Thoracic aorta (tissue), 2 donors: ENCODE results near the gene POLR1C. TPM values are rescaled to one million over a fixed set of nuclear protein-coding genes. Genes with fewer than 3 reads are reported as not detected.
"Not testable (repeated sequence)": the region's sequence is repeated elsewhere in the genome, so short reads cannot be mapped to it uniquely, and the experiment has no call there.

Experiments used
- ATAC-seq: fragments of 150-250 bp; one replicate; pipeline ENCODE4 v1.8.0; 2017; ENCODE audit warnings: low read depth; ENCODE audit not compliant: insufficient number of reproducible peaks, low FRiP score
- DNase-seq: peaks from one replicate; pipeline ENCODE4 v3.0.0-alpha.2; 2020; ENCODE audit warnings: low spot score
- H3K27ac ChIP-seq, 2 donors: fragments of 200-600 bp; sonication (generic); 1 replicate in 1 of 2; 2 replicates in 1 of 2; pipeline ENCODE4 v1.5.1; 2016; ENCODE audit warnings: mild to moderate bottlenecking in 2 of 2, moderate library complexity in 2 of 2
- H3K27me3 ChIP-seq: fragments of 200-600 bp; sonication (generic); replicated peaks from 2 replicates; pipeline ENCODE4 v1.6.0; 2016; ENCODE audit warnings: mild to moderate bottlenecking; ENCODE audit not compliant: insufficient read depth
- H3K36me3 ChIP-seq: fragments of 200-600 bp; sonication (generic); one replicate; pipeline ENCODE4 v1.5.1; 2016
- H3K4me1 ChIP-seq, 2 donors: fragments of 200-600 bp; sonication (generic); 1 replicate in 1 of 2; 2 replicates in 1 of 2; pipeline versions ENCODE4 v1.5.1 to v1.6.0; 2016; ENCODE audit warnings: low read depth in 2 of 2, mild to moderate bottlenecking in 1 of 2; ENCODE audit not compliant: control insufficient read depth in 1 of 2
- H3K4me3 ChIP-seq: fragments of 200-600 bp; sonication (generic); 2 replicates; pipeline ENCODE4 v1.5.1; 2016; ENCODE audit warnings: mild to moderate bottlenecking
- H3K9me3 ChIP-seq: fragments of 200-600 bp; sonication (generic); 2 replicates; pipeline ENCODE4 v1.5.1; 2016
- total RNA-seq, 2 donors: library from RNA; depleted of rRNA; stranded (reverse); fragments of >200 nt; gene quantifications; one replicate each; pipeline versions ENCODE4 v1.1.0 to v1.2.3, GENCODE V29; 2016
- TF ChIP-seq, protein P1 (sequence below): fragments of 200-600 bp; sonication (generic); IDR thresholded peaks from one replicate; pipeline ENCODE4 v1.5.1; 2019; ENCODE audit warnings: antibody characterized with exemption

POLR1C gene
- total RNA-seq, 2 donors from 2014 or later, result 9.9 to 29.2 TPM

DNA sequence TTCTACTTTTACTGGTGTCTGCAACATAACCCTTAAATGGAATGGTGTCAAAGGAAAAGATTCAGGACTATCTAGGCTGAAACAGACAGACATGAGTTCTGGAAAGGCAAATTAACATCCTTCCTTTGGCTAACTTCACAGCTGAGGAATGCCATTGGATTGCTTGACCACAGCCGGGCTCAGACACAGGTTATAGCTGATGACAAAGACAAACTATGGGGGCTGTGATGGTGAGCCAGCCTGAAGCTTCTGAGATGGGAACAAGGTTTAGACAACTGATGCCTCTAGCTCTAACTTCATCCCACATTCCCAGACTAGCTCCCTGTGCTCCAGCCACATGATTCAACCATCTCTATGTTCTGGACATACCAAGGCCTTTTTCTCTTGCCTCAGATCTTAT is 15.3 kb downstream of the POLR1C start:
- Histone ChIP-seq H3K27ac (no peak overlapping the region), H3K4me3 (no peak overlapping the region), H3K9me3 (no peaks in the 10 kb centered on the region), H3K4me1 (no peaks in the 10 kb centered on the region), H3K36me3 (peaks cover 37% of the 10 kb centered on the region), H3K27me3 (no peaks in the 10 kb centered on the region)
- ATAC-seq (no peak), DNase-seq (no peak)
- TF ChIP-seq, protein P1, sequence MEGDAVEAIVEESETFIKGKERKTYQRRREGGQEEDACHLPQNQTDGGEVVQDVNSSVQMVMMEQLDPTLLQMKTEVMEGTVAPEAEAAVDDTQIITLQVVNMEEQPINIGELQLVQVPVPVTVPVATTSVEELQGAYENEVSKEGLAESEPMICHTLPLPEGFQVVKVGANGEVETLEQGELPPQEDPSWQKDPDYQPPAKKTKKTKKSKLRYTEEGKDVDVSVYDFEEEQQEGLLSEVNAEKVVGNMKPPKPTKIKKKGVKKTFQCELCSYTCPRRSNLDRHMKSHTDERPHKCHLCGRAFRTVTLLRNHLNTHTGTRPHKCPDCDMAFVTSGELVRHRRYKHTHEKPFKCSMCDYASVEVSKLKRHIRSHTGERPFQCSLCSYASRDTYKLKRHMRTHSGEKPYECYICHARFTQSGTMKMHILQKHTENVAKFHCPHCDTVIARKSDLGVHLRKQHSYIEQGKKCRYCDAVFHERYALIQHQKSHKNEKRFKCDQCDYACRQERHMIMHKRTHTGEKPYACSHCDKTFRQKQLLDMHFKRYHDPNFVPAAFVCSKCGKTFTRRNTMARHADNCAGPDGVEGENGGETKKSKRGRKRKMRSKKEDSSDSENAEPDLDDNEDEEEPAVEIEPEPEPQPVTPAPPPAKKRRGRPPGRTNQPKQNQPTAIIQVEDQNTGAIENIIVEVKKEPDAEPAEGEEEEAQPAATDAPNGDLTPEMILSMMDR, result no peak

DNA sequence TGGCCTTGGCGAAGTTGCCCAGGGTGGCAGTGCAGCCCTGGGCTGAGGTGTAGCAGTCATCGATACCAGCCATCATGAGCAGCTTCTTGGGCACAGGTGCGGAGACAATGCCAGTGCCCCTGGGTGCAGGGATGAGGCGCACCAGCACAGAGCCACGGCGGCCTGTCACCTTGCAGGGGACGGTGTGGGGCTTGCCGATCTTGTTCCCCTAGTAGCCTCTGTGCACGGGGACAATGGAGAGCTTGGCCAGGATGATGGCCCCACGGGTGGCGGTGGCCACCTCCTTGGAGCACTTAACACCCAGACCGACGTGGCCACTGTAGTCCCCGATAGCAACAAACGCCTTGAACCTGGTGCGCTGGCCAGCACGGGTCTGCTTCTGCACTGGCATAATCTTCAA is 22.1 kb downstream of the POLR1C start:
- not testable (repeated sequence) for H3K27ac ChIP-seq, H3K4me3 ChIP-seq, H3K27me3 ChIP-seq, ATAC-seq, H3K9me3 ChIP-seq, H3K4me1 ChIP-seq, DNase-seq
- H3K36me3 ChIP-seq, result peaks cover 23% of the 10 kb centered on the region

DNA sequence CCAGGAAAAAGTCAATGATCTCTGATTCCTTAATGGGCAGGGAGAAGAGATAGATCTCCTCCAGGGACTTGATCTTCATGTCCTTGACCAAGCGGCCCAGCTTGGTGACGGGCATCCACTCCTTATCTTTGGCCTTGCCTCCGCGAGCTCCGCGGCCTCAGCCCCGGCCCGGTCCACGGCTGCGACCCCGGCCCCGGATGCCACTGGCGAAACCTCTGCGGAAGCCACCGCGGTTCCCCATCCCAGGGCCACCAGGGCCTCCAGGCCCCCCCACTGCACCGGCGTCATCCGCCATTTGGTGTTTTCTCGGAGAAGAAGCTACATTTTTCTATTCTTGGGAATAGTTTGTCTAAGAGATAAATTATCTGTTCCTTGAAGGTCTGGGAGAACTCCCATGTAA is 22.5 kb downstream of the POLR1C start:
- not testable (repeated sequence) for DNase-seq, H3K4me3 ChIP-seq, H3K27ac ChIP-seq, H3K27me3 ChIP-seq, H3K4me1 ChIP-seq, ATAC-seq, H3K9me3 ChIP-seq
- H3K36me3 ChIP-seq, result peaks cover 24% of the 10 kb centered on the region

DNA sequence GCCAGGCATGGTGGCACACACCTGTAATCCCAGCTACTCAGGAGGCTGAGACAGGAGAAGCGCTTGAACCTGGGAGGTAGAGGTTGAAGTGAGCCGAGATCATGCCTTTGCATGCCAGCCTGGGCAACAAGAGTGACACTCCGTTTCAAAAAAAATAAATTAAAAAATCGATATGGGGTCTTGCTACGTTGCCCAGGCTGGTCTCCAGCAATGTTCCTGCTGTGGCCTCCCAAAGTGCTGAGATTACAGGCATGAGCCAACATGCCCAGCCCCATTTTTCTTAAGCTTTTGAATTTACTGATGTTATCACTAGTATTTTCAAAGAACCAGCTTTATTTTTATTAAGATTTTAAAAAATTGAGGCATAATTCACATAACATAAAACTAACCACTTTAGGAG is 23.6 kb downstream of the POLR1C start:
- no peak overlapping the region for H3K27ac ChIP-seq
- peaks cover 24% of the 10 kb centered on the region for H3K36me3 ChIP-seq
- no peak for ATAC-seq
- no peaks in the 10 kb centered on the region for H3K27me3 ChIP-seq
- TF ChIP-seq, protein P1, result no peak
- DNase-seq, result no peak
- H3K4me1 ChIP-seq, result no peaks in the 10 kb centered on the region
- no peak overlapping the region for H3K4me3 ChIP-seq
- no peaks in the 10 kb centered on the region for H3K9me3 ChIP-seq

DNA sequence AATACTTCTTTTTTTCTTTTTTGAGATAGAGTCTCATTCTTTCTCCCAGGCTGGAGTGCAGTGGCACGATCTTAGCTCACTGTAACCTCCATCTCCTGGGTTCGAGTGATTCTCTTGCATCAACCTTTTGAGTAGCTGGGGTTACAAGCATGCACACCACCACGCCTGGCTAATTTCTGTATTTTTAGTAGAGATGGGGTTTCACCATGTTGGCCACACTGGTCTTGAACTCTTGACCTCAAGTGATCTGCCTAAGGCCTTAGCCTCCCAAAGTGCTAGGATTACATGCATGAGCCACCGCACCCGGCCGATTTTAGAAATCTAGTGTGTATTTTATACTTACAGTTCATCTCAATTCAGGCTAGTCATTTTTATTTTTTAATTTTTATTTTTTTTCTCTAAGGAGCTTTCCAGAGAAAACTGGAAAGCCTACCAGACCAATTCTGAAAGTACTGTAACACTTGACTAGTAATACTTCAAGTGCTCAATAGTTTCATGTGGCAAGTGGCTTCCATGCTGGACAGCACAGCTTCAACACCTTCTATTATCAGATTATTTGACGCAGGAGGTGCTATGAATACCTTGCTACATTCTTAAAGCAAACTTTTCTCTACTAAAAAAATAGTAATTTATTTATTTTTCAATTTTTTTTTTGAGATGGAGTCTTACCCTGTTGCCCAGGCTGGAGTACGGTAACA is 25.0 kb downstream of the POLR1C start:
- DNase-seq (no peak), ATAC-seq (no peak)
- Histone ChIP-seq H3K27me3 (no peaks in the 10 kb centered on the region), H3K27ac (no peak overlapping the region), H3K36me3 (peaks cover 27% of the 10 kb centered on the region), H3K4me1 (no peaks in the 10 kb centered on the region), H3K4me3 (no peak overlapping the region), H3K9me3 (no peaks in the 10 kb centered on the region)
- TF ChIP-seq, protein P1, result no peak

DNA sequence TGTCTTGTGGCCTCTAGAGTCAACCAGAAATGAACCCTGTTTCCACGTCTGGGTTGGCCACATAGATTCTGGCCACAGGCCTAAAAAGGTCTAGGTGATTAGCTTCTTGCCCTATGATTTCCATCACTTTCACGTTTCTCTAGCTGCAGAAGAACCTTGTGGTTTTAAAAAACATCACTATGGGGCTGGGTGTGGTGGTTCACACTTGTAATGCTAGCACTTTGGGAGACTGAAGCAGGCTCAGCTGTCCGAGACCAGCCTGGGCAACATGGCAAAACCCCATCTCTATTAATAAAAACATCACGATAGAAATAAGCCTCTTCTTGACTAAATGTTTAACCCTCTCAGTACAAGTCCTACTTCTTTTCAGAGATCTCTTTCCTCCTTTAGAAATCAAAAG is 27.6 kb downstream of the POLR1C start:
- Histone ChIP-seq H3K4me1 (no peaks in the 10 kb centered on the region), H3K36me3 (peaks cover 35% of the 10 kb centered on the region), H3K9me3 (no peaks in the 10 kb centered on the region), H3K27ac (no peak overlapping the region), H3K4me3 (no peak overlapping the region), H3K27me3 (no peaks in the 10 kb centered on the region)
- TF ChIP-seq, protein P1, result no peak
- no peak for ATAC-seq
- no peak for DNase-seq
